ENCODE results near the gene ASPDH. TPM values are rescaled to one million over a fixed set of nuclear protein-coding genes. Genes with fewer than 3 reads are reported as not detected.

The ASPDH gene
- total RNA-seq, 2 donors from 2014 or later: not detected

DNA sequence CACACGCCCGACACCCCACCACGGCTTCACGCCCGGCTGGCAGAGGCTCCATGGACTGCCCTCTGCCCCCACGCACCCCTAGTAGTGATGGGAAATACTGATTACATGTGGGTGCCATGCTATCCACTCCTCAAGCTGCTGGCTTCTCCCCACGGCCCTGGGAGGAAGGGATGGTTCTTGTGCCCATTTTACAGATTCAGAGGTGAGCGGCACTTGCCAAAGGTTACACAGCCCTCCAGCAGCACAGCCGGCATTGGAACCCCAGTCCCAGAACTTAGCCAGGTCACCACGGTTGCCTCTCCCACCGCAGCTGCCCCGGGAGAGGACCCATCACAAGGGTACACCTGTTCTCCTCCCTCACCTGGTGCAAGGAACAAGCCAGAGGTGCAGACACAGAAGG, 41.3 kb upstream of the ASPDH start:
- Mint-ChIP-seq H3K4me3 (no peak overlapping the region), H3K27me3 (ENCODE audit: insufficient read depth) (peaks cover 86% of the 10 kb centered on the region), H3K27ac (no peak overlapping the region), H3K4me1 (peaks cover 6% of the 10 kb centered on the region), H3K9me3 (no peaks in the 10 kb centered on the region), H3K36me3 (ENCODE audit: low read depth) (no peaks in the 10 kb centered on the region)
- H3K9me3 ChIP-seq (ENCODE audit: control insufficient read depth, low read length): no peaks in the 10 kb centered on the region
- H3K4me1 ChIP-seq (ENCODE audit: control insufficient read depth, insufficient read depth, low read length): no peaks in the 10 kb centered on the region
- H3K9ac ChIP-seq (ENCODE audit: extremely low read depth, low read length, poor library complexity, severe bottlenecking): no peak overlapping the region
- DNase-seq: no peak
- H3K27me3 ChIP-seq (ENCODE audit: control insufficient read depth, insufficient read depth, low read length, poor library complexity, severe bottlenecking): no peaks in the 10 kb centered on the region
- H3K36me3 ChIP-seq (ENCODE audit: control insufficient read depth, insufficient read depth, low read length): no peaks in the 10 kb centered on the region
- 87 to 89% methylated on average over 8 to 12 of the region's 12 CpGs for WGBS, 2 experiments (ENCODE audit: insufficient coverage in 1 of 2, insufficient read length in 1 of 2)
- H3K27ac ChIP-seq (ENCODE audit: low read depth, low read length): no peak overlapping the region
- H3K4me3 ChIP-seq (ENCODE audit: low read length): no peak overlapping the region
- TF ChIP-seq, protein P1, sequence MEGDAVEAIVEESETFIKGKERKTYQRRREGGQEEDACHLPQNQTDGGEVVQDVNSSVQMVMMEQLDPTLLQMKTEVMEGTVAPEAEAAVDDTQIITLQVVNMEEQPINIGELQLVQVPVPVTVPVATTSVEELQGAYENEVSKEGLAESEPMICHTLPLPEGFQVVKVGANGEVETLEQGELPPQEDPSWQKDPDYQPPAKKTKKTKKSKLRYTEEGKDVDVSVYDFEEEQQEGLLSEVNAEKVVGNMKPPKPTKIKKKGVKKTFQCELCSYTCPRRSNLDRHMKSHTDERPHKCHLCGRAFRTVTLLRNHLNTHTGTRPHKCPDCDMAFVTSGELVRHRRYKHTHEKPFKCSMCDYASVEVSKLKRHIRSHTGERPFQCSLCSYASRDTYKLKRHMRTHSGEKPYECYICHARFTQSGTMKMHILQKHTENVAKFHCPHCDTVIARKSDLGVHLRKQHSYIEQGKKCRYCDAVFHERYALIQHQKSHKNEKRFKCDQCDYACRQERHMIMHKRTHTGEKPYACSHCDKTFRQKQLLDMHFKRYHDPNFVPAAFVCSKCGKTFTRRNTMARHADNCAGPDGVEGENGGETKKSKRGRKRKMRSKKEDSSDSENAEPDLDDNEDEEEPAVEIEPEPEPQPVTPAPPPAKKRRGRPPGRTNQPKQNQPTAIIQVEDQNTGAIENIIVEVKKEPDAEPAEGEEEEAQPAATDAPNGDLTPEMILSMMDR (conservative IDR thresholded peaks at IDR 0.05): no peak

DNA sequence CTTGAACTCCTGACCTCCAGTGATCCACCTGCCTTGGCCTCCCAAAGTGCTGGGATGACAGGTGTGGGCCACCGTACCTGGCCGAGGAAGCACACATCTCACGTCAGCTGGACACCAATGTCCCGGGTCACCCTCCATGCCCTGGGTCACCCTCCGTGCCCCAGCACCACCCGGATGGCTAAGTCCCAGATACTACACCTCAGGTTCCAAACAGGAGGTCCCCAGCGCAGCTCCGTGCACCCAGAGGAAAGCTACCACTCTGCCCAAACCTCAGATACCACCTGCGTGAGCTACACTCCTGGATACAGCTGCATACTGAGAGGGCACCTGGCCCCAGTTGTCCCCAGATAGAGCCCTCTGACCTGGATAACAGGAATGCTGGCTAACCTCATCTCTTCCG, 40.5 kb upstream of the ASPDH start:
- Histone ChIP-seq H3K27ac (ENCODE audit: low read depth, low read length) (no peak overlapping the region), H3K36me3 (ENCODE audit: control insufficient read depth, insufficient read depth, low read length) (no peaks in the 10 kb centered on the region), H3K4me3 (ENCODE audit: low read length) (no peak overlapping the region), H3K27me3 (ENCODE audit: control insufficient read depth, insufficient read depth, low read length, poor library complexity, severe bottlenecking) (no peaks in the 10 kb centered on the region), H3K9ac (ENCODE audit: extremely low read depth, low read length, poor library complexity, severe bottlenecking) (no peak overlapping the region), H3K4me1 (ENCODE audit: control insufficient read depth, insufficient read depth, low read length) (no peaks in the 10 kb centered on the region), H3K9me3 (ENCODE audit: control insufficient read depth, low read length) (no peaks in the 10 kb centered on the region)
- WGBS, 2 experiments (ENCODE audit: insufficient coverage in 1 of 2, insufficient read length in 1 of 2): 89% methylated on average over 9 to 10 of the region's 10 CpGs
- Mint-ChIP-seq H3K27me3 (ENCODE audit: insufficient read depth) (peaks cover 85% of the 10 kb centered on the region), H3K27ac (no peak overlapping the region), H3K9me3 (no peaks in the 10 kb centered on the region), H3K36me3 (ENCODE audit: low read depth) (no peaks in the 10 kb centered on the region), H3K4me1 (peaks cover 6% of the 10 kb centered on the region), H3K4me3 (no peak overlapping the region)
- DNase-seq: peak; percentile 35
- TF ChIP-seq, protein P1 (conservative IDR thresholded peaks at IDR 0.05): no peak

DNA sequence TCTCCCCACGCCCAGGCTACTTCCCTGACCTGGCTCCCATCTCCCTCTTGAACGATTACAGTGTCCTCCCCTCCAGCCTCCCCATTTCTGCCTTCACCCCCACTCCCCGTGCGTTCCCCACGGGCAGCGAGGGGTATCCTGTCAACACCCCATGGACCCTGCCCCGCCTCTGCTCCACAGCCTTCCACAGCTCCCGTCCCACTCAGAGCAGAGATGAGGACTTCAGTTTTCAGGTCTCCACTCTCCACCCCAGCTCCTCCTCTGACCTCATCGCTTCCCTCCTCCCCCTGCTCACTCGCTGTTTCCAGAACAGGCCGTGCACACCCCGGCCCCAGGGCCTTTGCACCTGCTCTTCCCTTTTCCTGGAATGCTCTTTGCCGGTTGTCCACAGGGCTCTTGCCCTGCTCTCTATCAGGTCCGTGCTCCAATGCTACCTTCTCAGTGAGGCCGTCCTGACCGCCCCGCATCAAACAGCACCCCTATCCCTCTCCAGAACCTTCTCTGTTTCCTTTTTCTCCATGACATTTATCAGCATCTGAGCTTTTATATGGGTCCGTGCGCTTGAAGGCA, 39.5 kb upstream of the ASPDH start:
- Mint-ChIP-seq H3K4me3 (no peak overlapping the region), H3K27me3 (ENCODE audit: insufficient read depth) (peaks cover 79% of the 10 kb centered on the region), H3K9me3 (no peaks in the 10 kb centered on the region)

More for the DNA sequence above, 39.5 kb upstream of the ASPDH start:
- no peaks in the 10 kb centered on the region for H3K4me1 ChIP-seq (ENCODE audit: control insufficient read depth, insufficient read depth, low read length)
- no peaks in the 10 kb centered on the region for H3K9me3 ChIP-seq (ENCODE audit: control insufficient read depth, low read length)
- H3K27ac ChIP-seq (ENCODE audit: low read depth, low read length): no peak overlapping the region
- Mint-ChIP-seq H3K27ac (no peak overlapping the region), H3K36me3 (ENCODE audit: low read depth) (no peaks in the 10 kb centered on the region), H3K4me1 (peaks cover 6% of the 10 kb centered on the region)
- H3K27me3 ChIP-seq (ENCODE audit: control insufficient read depth, insufficient read depth, low read length, poor library complexity, severe bottlenecking): no peaks in the 10 kb centered on the region
- H3K9ac ChIP-seq (ENCODE audit: extremely low read depth, low read length, poor library complexity, severe bottlenecking): no peak overlapping the region
- no peaks in the 10 kb centered on the region for H3K36me3 ChIP-seq (ENCODE audit: control insufficient read depth, insufficient read depth, low read length)
- no peak overlapping the region for H3K4me3 ChIP-seq (ENCODE audit: low read length)
- peak; percentile 36 for DNase-seq
- TF ChIP-seq, protein P1 (conservative IDR thresholded peaks at IDR 0.05): no peak
- 73 to 80% methylated on average over 18 to 19 of the region's 19 CpGs for WGBS, 2 experiments (ENCODE audit: insufficient coverage in 1 of 2, insufficient read length in 1 of 2)
